Measurements from ENCODE around the gene PSD2.
A peak's percentile ranks its signal among the peaks of the same experiment; 100 is the strongest.

The PSD2 gene

DNA sequence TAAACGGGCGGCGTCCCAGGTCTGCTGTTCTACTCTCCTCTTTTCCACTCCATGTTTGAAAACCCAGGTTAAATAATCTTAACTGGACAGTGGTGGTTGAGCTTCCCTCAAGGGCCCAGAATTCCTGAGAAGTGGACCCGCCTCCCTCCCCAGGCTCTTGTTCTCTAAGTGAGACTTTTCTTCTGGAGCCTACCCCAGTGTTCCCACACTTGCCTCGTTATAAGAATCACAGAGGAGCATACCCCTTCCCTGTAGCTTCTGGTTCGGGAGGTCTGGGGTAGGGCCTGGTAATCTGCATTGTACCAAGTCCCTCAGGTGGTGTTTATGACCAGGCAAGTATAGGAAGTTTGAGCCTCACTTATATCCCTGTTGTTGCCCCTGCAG, 12.0 kb downstream of the PSD2 start:
- H3K4me3 ChIP-seq (ENCODE audit: low read depth, low read length) = no peak overlapping the region
- DNase-seq (ENCODE audit: low read depth) = no peak
- no peak for TF ChIP-seq CTCF (conservative IDR thresholded peaks at IDR 0.05; ENCODE audit: low read depth, low read length)

DNA sequence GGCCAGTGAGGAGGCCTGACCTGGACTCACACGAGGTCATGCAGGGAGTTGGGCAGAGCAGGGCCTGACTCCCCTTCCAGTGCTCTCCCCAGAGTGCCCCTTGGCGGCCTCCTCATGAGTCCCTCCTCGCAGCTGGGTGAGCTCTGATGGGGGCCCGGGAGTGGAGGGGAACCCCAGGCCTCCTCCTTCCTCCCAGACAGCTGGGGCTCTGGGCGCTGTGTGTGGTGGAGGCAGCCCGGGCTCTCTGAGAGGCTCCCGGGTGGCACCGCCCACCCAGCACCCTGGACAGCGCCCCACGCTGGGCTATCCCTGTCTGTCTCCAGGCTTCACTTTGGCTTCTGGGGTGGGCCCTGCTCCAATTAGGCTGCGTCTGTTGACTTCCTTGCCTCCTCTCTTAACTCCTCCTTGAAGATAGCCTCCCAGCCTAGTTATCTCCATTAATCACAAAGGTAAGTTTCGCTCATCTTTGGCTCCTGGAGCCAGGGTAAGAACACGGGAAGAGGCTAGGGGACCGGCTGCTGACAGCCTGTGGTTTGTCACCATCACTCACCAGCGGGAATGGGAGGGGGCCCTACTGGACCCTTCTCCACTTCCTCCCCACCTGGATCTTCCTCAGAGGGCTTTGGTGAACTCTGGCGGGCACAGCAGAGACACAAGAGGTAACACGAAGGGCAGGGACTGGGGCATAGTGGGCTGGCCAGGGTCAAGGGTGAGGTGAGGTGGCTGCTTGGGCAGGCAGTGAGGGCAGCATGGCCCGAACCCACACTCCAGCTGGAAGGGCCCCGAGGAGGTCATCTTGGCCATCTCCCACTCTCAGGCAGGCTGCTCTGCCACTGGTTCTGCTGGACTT, 13.1 kb downstream of the PSD2 start:
- no peak for TF ChIP-seq CTCF (conservative IDR thresholded peaks at IDR 0.05; ENCODE audit: low read depth, low read length)
- DNase-seq (ENCODE audit: low read depth) = peak; percentile 42
- no peak overlapping the region for H3K4me3 ChIP-seq (ENCODE audit: low read depth, low read length)

DNA sequence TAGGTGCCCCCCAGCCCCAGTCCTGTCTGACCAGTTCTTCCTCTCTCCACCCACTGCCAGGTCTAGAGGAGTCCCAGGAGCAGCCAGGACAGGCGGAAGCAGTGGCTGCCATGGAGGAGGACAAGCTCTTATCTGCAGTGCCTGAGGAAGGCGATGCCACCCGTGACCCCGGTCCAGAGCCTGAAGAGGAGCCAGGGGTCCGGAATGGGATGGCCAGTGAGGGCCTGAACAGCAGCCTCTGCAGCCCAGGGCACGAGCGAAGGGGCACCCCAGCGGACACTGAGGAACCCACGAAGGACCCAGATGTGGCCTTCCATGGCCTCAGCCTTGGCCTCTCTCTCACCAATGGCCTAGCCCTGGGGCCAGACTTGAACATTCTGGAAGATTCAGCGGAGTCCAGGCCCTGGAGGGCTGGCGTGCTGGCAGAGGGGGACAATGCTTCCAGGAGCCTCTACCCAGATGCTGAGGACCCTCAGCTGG, 13.8 kb downstream of the PSD2 start:
- no peak overlapping the region for H3K4me3 ChIP-seq (ENCODE audit: low read depth, low read length)
- DNase-seq (ENCODE audit: low read depth) = no peak
- no peak for TF ChIP-seq CTCF (conservative IDR thresholded peaks at IDR 0.05; ENCODE audit: low read depth, low read length)

- no peak overlapping the region for H3K4me3 ChIP-seq (ENCODE audit: low read depth, low read length)
- no peak for DNase-seq (ENCODE audit: low read depth)
These were observed 15.0 kb downstream of the PSD2 start for GRCh38 chr5:139810341-139811273.

DNA sequence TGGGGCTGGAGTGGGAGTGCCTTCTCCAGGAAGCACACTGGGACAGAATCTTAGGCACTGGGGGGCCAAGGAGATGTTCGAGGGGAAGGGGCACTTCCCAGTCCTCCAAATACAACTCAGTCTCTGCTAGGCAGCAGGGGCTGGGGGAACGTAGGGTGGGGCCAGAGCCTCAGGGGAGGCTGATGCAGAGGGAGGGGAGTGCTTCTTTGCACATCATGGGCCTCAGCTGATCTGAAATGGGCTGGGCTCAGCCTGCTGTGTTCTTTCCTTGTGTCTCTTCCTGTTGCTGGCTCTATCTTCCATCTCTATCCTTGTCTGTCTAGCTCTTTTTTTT, 15.6 kb downstream of the PSD2 start:
- DNase-seq (ENCODE audit: low read depth) = no peak
- H3K4me3 ChIP-seq (ENCODE audit: low read depth, low read length) = no peak overlapping the region
- no peak for TF ChIP-seq CTCF (conservative IDR thresholded peaks at IDR 0.05; ENCODE audit: low read depth, low read length)

More at GRCh38 chr5:139810341-139811273, 15.0 kb downstream of the PSD2 start:
- TF ChIP-seq CTCF (conservative IDR thresholded peaks at IDR 0.05; ENCODE audit: low read depth, low read length) = no peak

DNA sequence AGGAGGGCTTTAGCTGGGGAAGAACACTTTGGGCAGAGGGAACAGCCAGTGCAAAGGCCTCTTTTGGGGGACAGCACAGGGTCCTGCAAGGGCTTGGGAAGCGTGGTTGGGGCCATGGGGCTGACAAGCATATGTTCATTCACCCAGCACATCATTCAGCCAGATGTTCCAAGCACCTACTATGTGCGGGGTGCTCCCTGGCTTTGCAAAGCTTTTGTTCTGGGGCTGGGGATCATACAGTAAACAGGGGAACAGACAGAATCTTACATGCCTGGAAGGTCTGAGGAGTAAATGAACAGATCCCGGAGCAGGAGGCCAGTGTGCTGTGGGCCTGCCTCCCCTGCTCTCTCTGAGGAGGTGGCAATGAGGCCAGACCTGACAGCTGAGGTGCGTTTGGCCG, 16.7 kb downstream of the PSD2 start:
- no peak overlapping the region for H3K4me3 ChIP-seq (ENCODE audit: low read depth, low read length)
- no peak for TF ChIP-seq CTCF (conservative IDR thresholded peaks at IDR 0.05; ENCODE audit: low read depth, low read length)
- DNase-seq (ENCODE audit: low read depth) = no peak
